ENCODE results near the gene GPANK1. TPM values are rescaled to one million over a fixed set of nuclear protein-coding genes. Genes with fewer than 3 reads are reported as not detected.

GPANK1 gene
- total and polyA plus RNA-seq, 10 of the 15 experiments (the other 5 are each of a cell fraction or from before 2014, with no cell fraction given) = 11.7 to 36.3 (median 17.5) TPM

- TF ChIP-seq REST (IDR thresholded peaks at IDR 0.05; ENCODE audit: low read depth, low read length) (no peak), HSF1 (IDR thresholded peaks at IDR 0.05; ENCODE audit: low read depth, low read length) (no peak), POLR2AphosphoS5 (IDR thresholded peaks at IDR 0.05; ENCODE audit: low read length) (peak; percentile 93), SUZ12 (IDR thresholded peaks at IDR 0.05; ENCODE audit: unreplicated experiment) (no peak), ZBTB4 (CRISPR knock-in tag; IDR thresholded peaks at IDR 0.05) (no peak), PKNOX1 (IDR thresholded peaks at IDR 0.05) (peak; percentile 72), ZBED1 (IDR thresholded peaks at IDR 0.05; ENCODE audit: borderline replicate concordance) (no peak), ATF2 (IDR thresholded peaks at IDR 0.05; ENCODE audit: low read length) (no peak), PBX3 (IDR thresholded peaks at IDR 0.05; ENCODE audit: insufficient replicate concordance, low read depth, low read length) (no peak), FOXK2 (IDR thresholded peaks at IDR 0.05) (no peak), MYB (IDR thresholded peaks at IDR 0.05; ENCODE audit: borderline replicate concordance, low read depth, low read length) (no peak), IKZF2 (IDR thresholded peaks at IDR 0.05) (peak in 1 of 2 experiments; percentile 54; a peak in 1 of 4 replicates), FOXM1 (IDR thresholded peaks at IDR 0.05; ENCODE audit: low read depth, low read length) (no peak), RFX5 (IDR thresholded peaks at IDR 0.05; ENCODE audit: low read depth, low read length) (no peak), RUNX3 (IDR thresholded peaks at IDR 0.05; ENCODE audit: low read length) (peak; percentile 66), NRF1 (conservative IDR thresholded peaks at IDR 0.05; ENCODE audit: low read depth, low read length) (peak; percentile 40), HDAC2 (IDR thresholded peaks at IDR 0.05) (no peak)
These were observed 922 bp upstream of the GPANK1 start, which contains the start of gene CSNK2B (continued) for GRCh38 chr6:31665501-31666336.

All from GM12878 (cell line).